BLaER1 treated with 17β-estradiol and CSF1 and Interleukin-3, amounts not matched to agents 10 nM and 100 nM (cell line): ENCODE measurements around the gene MAN2A2.
"Not testable (repeated sequence)": the region's sequence is repeated elsewhere in the genome, so short reads cannot be mapped to it uniquely, and the experiment has no call there.

ENCODE experiments used
- H3K27ac ChIP-seq, 11 experiments: shearing (Covaris generic); formaldehyde crosslinking; 2 replicates each; pipeline ENCODE4 v1.8.1; 2022
- H3K27me3 ChIP-seq, 11 experiments: shearing (Covaris generic); formaldehyde crosslinking; 2 replicates each; pipeline ENCODE4 v1.8.1; 2022
- H3K36me3 ChIP-seq, 11 experiments: shearing (Covaris generic); formaldehyde crosslinking; 2 replicates each; pipeline ENCODE4 v1.8.1; 2022
- H3K4me1 ChIP-seq, 10 experiments: shearing (Covaris generic); formaldehyde crosslinking; 2 replicates each; pipeline ENCODE4 v1.8.1; 2022
- H3K4me2 ChIP-seq, 11 experiments: shearing (Covaris generic); formaldehyde crosslinking; 2 replicates each; pipeline ENCODE4 v1.8.1; 2022
- H3K4me3 ChIP-seq, 10 experiments: shearing (Covaris generic); formaldehyde crosslinking; 2 replicates each; pipeline ENCODE4 v1.8.1; 2022
- H3K9ac ChIP-seq, 11 experiments: shearing (Covaris generic); formaldehyde crosslinking; 2 replicates each; pipeline ENCODE4 v1.8.1; 2022
- H3K9me3 ChIP-seq, 11 experiments: shearing (Covaris generic); formaldehyde crosslinking; replicated peaks in 1 of 11; 2 replicates each; pipeline ENCODE4 v1.8.1; 2022
- H4K20me1 ChIP-seq, 11 experiments: shearing (Covaris generic); formaldehyde crosslinking; 2 replicates each; pipeline ENCODE4 v1.8.1; 2022
- Cebpa-rat ChIP-seq, 11 experiments: shearing (Covaris generic); IDR thresholded peaks; 2 replicates each; pipeline ENCODE4 v1.8.1; 2022

The MAN2A2 gene

DNA sequence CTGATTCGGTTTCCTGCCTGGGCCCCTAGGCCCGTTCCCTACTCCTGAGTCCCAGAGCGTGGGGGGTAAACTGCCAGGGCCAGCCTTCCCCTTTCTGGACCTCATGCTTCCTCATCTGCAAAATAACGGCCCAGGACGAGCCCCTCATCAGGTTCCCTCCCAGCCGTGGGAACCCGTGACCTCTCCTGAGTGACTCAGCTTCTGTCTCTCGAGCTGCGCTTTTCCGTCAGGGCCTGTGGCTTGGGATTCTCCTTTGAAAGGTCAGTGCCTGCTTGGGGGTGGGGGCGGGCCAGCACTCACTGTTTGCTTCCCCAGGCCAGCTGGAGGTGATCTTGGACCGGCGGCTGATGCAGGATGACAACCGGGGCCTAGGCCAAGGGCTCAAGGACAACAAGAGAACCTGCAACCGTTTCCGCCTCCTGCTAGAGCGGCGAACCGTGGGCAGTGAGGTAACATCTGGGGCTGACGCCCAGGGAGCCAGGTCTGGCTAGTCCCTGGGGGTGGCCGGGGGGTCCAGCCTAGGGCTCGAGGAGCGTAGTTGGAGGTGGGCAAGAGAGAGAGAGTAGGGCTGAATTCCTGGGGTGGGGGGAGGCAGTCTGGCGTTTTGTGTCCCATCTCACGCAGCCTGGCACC is 12.8 kb downstream of the MAN2A2 start:
- H3K27ac ChIP-seq = peak overlapping the region; percentile 42 to 77 (median 64); a peak in 21 of 22 replicates
- H3K36me3 ChIP-seq = peaks cover 89 to 100% (median 98%) of the 10 kb centered on the region in 11 experiments
- H3K27me3 ChIP-seq = no peaks in the 10 kb centered on the region
- peaks cover 0 to 12% (median 0%) of the 10 kb centered on the region in 11 experiments; a peak in 3 of 22 replicates for H4K20me1 ChIP-seq
- peak overlapping the region; percentile 27 to 61 (median 48); a peak in 18 of 22 replicates for H3K9ac ChIP-seq
- no peak for TF ChIP-seq Cebpa-rat (IDR thresholded peaks at IDR 0.05)
- H3K9me3 ChIP-seq = no peaks in the 10 kb centered on the region
- peaks cover 22 to 38% (median 29%) of the 10 kb centered on the region in 10 experiments for H3K4me1 ChIP-seq
- peak overlapping the region; percentile 52 to 72 (median 58) for H3K4me2 ChIP-seq
- no peak overlapping the region for H3K4me3 ChIP-seq

DNA sequence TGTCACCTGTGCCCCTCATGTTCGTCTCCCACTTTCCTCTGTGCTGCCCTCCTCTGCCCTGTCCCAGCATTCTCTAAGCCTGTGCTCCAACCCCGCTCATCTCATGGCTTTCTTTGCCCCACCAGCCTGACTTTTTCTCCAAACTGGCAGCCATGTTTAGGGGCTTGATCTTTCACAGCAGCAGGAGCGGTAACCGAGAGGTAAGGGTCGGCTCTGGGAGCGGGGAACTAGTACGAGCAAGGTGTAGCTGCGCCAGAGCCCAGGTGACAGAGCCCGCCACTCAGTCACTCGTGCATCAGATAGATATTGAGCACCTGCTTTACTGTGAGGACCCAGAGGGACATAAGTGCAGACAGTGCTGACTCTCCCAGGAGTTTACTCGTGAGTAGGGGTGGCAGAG is 13.4 kb downstream of the MAN2A2 start:
- H3K4me1 ChIP-seq = peaks cover 22 to 38% (median 29%) of the 10 kb centered on the region in 10 experiments
- no peak overlapping the region for H3K4me3 ChIP-seq
- H3K9me3 ChIP-seq = no peaks in the 10 kb centered on the region
- H3K27ac ChIP-seq = peak overlapping the region; percentile 42 to 77 (median 64); a peak in 19 of 22 replicates
- peak overlapping the region in 10 of 11 experiments; percentile 52 to 72 (median 58); a peak in 17 of 22 replicates for H3K4me2 ChIP-seq
- no peak for TF ChIP-seq Cebpa-rat (IDR thresholded peaks at IDR 0.05)
- H3K36me3 ChIP-seq = peaks cover 89 to 100% (median 98%) of the 10 kb centered on the region in 11 experiments
- H3K9ac ChIP-seq = peak overlapping the region in 10 of 11 experiments; percentile 27 to 61 (median 48); a peak in 12 of 22 replicates
- no peaks in the 10 kb centered on the region for H3K27me3 ChIP-seq
- H4K20me1 ChIP-seq = peaks cover 0 to 12% (median 0%) of the 10 kb centered on the region in 11 experiments; a peak in 3 of 22 replicates

DNA sequence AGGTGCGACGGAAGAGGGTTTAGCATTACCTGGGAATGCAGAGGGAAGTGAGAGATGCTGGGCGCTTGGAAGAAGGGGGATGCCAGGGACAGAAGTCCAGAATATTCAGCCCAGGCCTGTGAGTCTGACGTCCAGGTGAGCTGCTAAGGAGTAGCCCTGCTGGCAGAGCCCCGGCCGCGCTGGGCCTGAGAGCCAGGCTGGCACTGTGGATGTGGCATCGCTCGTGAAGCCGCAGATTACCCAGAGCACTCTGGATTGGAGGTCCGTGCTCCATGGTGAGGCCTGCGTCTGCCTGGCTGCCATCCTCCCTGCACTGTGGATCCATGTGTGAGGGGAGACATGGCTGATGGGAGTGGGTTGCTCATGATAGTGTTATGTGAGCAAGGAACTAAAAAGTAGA is 14.5 kb downstream of the MAN2A2 start:
- Histone ChIP-seq H3K36me3 (peaks cover 85 to 100% (median 95%) of the 10 kb centered on the region in 11 experiments), H3K9ac (no peak overlapping the region)

DNA sequence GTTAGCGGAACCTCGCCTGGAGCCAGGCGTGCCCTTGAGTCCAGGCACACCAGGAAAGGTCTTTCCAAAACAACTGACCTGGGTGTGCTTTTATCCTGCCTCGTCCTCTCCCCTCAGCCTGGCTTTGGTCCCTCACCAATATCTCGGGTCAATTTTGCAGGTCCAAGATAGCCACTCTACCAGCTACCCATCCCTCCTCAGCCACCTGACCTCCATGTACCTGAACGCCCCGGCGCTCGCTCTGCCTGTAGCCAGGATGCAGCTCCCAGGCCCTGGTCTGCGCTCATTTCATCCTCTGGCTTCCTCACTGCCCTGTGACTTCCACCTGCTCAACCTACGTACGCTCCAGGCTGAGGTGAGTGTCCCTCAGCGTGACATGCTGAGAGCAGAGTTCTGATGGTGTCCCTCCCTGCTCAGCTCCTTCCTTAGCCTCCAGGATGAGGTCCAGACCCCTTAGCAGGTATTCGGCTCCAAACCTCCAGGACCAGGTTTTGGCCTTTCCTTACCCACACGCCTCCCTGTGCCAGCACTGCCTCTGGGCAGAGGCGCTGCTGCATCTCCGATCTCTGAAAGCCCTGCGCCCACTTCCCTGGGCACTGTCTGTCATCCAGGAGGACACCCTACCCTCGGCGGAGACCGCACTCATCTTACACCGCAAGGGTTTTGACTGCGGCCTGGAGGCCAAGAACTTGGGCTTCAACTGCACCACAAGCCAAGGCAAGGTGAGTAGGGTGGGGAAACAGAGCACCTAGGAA is 15.1 kb downstream of the MAN2A2 start:
- Histone ChIP-seq H3K4me3 (no peak overlapping the region), H3K36me3 (peaks cover 79 to 99% (median 92%) of the 10 kb centered on the region in 11 experiments), H3K9ac (no peak overlapping the region; a peak in 1 of 22 replicates), H3K4me2 (no peak overlapping the region), H3K4me1 (peaks cover 22 to 35% (median 29%) of the 10 kb centered on the region in 10 experiments), H3K27me3 (no peaks in the 10 kb centered on the region), H3K9me3 (no peaks in the 10 kb centered on the region), H3K27ac (no peak overlapping the region), H4K20me1 (peaks cover 0 to 12% (median 0%) of the 10 kb centered on the region in 11 experiments; a peak in 2 of 22 replicates)
- no peak for TF ChIP-seq Cebpa-rat (IDR thresholded peaks at IDR 0.05)

More for the DNA sequence above, 14.5 kb downstream of the MAN2A2 start:
- Histone ChIP-seq H3K4me2 (no peak overlapping the region), H3K27me3 (no peaks in the 10 kb centered on the region), H3K4me1 (peaks cover 22 to 38% (median 29%) of the 10 kb centered on the region in 10 experiments), H3K9me3 (no peaks in the 10 kb centered on the region), H3K27ac (no peak overlapping the region), H4K20me1 (peaks cover 0 to 12% (median 0%) of the 10 kb centered on the region in 11 experiments; a peak in 2 of 22 replicates), H3K4me3 (no peak overlapping the region)
- no peak for TF ChIP-seq Cebpa-rat (IDR thresholded peaks at IDR 0.05)

DNA sequence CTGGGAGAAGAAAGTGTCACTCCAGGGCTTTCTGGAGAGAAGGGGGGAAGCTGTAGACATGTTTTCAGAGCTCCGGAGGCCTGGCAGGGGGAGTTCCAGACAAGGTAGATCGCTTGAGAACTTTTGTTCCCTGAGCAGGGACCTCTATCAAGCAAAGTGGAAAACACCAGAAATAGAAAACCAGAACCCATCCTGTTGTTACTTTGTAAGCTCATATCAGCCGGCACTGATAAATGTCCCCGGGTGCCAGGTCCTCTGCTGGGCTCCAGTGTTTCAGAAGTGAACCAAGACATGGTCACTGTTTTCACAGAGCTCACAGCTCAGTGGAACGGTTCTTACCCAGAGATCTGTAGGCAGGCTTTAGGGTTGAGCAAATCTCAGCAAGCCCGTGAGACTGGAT is 15.7 kb downstream of the MAN2A2 start:
- H3K4me1 ChIP-seq = peaks cover 22 to 29% (median 27%) of the 10 kb centered on the region in 10 experiments
- no peak overlapping the region for H3K9ac ChIP-seq
- H3K4me2 ChIP-seq = no peak overlapping the region
- no peak overlapping the region for H3K27ac ChIP-seq
- H3K4me3 ChIP-seq = no peak overlapping the region
- H3K27me3 ChIP-seq = no peaks in the 10 kb centered on the region
- peaks cover 0 to 6% (median 0%) of the 10 kb centered on the region in 11 experiments; a peak in 2 of 22 replicates for H4K20me1 ChIP-seq
- H3K36me3 ChIP-seq = peaks cover 72 to 99% (median 86%) of the 10 kb centered on the region in 11 experiments
- H3K9me3 ChIP-seq = no peaks in the 10 kb centered on the region
- TF ChIP-seq Cebpa-rat (IDR thresholded peaks at IDR 0.05) = no peak

DNA sequence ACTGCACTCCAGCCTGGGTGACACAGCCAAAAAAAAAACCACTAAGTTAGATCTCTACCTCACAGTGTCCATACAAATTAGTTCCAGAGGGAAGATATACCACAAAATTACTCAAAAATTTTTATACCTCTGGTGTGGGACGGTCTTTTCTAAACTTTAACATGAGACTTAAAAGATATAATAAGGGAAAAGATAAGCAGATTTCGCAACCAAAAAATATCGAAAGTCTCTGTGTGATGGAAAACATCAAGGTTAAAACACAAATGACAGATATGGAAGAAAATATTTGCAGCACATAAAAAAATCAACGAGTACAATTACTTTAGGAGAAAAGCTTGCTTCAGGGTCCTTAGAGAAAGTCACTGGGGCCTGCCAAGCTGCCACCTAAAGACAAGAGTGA is 18.8 kb downstream of the MAN2A2 start:
- TF ChIP-seq Cebpa-rat (IDR thresholded peaks at IDR 0.05) = peak in 1 of 11 experiments; percentile 51; a peak in 2 of 22 replicates
- no peak overlapping the region for H3K27ac ChIP-seq

DNA sequence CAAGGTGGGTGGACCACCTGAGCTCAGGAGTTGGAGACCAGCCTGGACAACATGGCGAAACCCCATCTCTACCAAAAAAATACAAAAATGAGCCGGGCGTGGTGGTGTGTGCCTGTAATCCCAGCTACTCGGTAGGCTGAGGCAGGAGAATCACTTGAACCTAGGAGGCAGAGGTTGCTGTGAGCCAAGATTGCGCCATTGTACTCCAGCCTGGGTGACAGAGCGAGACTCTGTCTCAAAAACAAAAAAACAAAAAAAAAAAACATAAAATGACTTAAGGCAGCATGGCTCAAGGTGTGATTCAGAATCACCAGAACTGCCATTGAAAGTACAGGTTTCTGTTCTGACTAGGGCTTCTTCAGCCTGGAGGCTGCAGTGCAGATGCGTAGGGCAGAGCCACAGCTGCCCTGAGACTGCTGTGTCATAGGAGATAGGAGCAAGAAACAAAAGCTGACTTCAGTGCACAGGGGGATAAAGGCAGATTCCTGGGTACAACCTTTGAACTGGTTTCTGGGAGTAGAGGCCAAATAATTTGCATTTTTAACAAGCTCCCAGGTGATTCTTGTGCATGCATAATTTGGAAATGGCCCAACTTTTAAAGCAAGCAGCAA is 19.7 kb downstream of the MAN2A2 start:
- not testable (repeated sequence) for H3K27me3 ChIP-seq, H3K27ac ChIP-seq, H3K4me1 ChIP-seq, H3K4me3 ChIP-seq, H4K20me1 ChIP-seq, H3K9me3 ChIP-seq, H3K9ac ChIP-seq, H3K4me2 ChIP-seq
- peaks cover 40 to 63% (median 48%) of the 10 kb centered on the region in 11 experiments for H3K36me3 ChIP-seq

More for the DNA sequence above, 18.8 kb downstream of the MAN2A2 start:
- Histone ChIP-seq H4K20me1 (no peaks in the 10 kb centered on the region; a peak in 1 of 22 replicates), H3K4me2 (no peak overlapping the region), H3K4me3 (no peak overlapping the region), H3K9me3 (no peaks in the 10 kb centered on the region), H3K9ac (no peak overlapping the region), H3K27me3 (no peaks in the 10 kb centered on the region), H3K36me3 (peaks cover 50 to 72% (median 57%) of the 10 kb centered on the region in 11 experiments), H3K4me1 (no peaks in the 10 kb centered on the region)

DNA sequence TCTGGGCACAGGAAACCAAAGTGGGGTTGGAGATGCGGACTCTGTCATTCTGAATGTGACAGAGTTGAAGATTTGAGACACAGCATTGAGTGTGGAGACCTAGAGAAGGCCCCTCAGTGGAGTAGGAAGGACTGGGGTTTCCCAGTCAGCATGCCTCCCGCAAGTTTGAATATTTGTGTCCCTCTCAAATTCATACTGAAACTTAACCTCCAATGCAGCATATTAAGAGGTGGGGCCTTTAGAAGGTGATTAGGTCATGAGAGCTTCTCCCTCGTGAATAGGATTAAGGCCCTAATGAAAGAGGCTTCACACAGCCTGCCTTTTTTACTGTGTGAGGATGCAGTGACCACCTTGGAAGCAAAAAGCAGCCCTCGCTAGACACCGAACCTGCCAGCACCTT is 21.3 kb downstream of the MAN2A2 start:
- no peak overlapping the region for H3K27ac ChIP-seq

DNA sequence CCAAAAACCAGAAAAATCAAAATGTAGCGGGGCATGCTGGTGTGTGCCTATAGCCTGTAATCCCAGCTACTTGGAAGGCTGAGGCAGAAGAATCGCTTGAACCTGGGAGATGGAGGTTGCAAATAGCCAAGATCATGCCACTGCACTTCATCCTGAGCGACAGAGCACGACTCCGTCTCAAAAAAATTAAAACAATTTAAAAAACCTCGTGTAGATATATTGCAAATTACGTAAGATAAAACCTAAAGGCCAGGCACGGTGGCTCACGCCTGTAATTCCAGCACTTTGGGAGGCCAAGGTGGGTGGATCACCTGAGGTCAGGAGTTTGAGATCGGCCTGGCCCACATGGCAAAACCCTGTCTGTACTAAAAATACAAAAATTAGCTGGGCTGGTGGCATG is 23.7 kb downstream of the MAN2A2 start:
- not testable (repeated sequence) for H3K27me3 ChIP-seq, H3K4me3 ChIP-seq, H3K4me2 ChIP-seq, H3K27ac ChIP-seq, H3K9me3 ChIP-seq, H3K9ac ChIP-seq, H4K20me1 ChIP-seq
- Histone ChIP-seq H3K36me3 (peaks cover under 1 to 23% (median 8%) of the 10 kb centered on the region in 11 experiments; a peak in 17 of 22 replicates), H3K4me1 (peaks cover 27 to 35% (median 32%) of the 10 kb centered on the region in 10 experiments)

More for the DNA sequence above, 21.3 kb downstream of the MAN2A2 start:
- H3K4me3 ChIP-seq = no peak overlapping the region
- TF ChIP-seq Cebpa-rat (IDR thresholded peaks at IDR 0.05) = no peak
- peak overlapping the region in 1 of 11 experiments; percentile 34; a peak in 1 of 22 replicates for H3K9ac ChIP-seq
- H4K20me1 ChIP-seq = no peaks in the 10 kb centered on the region; a peak in 1 of 22 replicates
- H3K36me3 ChIP-seq = peaks cover 25 to 47% (median 32%) of the 10 kb centered on the region in 11 experiments
- no peaks in the 10 kb centered on the region for H3K27me3 ChIP-seq
- H3K9me3 ChIP-seq = no peaks in the 10 kb centered on the region
- H3K4me2 ChIP-seq = no peak overlapping the region
- peaks cover 10 to 18% (median 16%) of the 10 kb centered on the region in 10 experiments for H3K4me1 ChIP-seq
